Stimulated activated CD4-positive, alpha-beta T cell treated with anti-CD3 and anti-CD28 coated beads, Interleukin-1b, Interleukin-23, amount 100 ng/mL, for 1 hour (primary cell): Measurements from ENCODE around the gene CCDC138.

Experiments used
- DNase-seq, 2 donors: peaks; one replicate each; pipeline ENCODE4 v3.0.0-alpha.2; 2020; ENCODE audit warnings: low read depth in 2 of 2

CCDC138 gene

DNA sequence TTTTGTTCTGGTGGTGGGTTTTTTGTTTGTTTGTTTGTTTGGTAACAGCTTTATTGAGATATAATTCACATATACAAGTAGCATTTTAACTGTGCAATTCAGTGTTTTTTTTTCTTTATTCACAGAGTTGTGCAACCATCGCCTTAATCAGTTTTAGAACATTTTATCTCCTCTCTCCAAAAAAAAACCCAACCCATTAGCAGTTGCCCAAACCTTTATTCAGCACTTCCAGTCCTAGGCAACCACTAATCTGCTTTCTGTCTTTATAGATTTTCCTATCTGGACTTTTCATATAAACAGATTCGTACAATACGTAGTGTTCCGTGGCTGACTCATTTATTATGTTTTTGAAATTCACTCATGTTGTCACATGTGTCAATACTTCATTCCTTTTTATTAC is 38.7 kb downstream of the CCDC138 start:
- no peak for DNase-seq

DNA sequence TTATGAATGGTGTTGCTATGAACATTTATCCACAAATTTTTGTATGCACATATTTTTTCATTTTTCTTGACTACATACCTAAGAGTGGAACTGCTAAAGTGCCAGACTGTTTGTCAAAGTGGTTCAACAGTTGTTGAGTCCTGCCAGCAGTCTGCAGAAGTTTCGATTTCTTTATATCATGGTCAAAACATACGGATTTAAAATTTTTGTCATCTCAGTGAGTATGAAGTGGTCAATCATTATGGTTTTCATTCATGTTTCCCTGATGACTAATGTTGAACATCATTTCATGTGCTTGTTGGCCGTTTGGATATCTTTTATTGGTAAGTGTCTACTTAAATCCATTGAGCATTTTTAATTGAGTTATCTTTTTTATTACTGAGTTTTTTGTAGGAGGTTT is 39.2 kb downstream of the CCDC138 start:
- no peak for DNase-seq

DNA sequence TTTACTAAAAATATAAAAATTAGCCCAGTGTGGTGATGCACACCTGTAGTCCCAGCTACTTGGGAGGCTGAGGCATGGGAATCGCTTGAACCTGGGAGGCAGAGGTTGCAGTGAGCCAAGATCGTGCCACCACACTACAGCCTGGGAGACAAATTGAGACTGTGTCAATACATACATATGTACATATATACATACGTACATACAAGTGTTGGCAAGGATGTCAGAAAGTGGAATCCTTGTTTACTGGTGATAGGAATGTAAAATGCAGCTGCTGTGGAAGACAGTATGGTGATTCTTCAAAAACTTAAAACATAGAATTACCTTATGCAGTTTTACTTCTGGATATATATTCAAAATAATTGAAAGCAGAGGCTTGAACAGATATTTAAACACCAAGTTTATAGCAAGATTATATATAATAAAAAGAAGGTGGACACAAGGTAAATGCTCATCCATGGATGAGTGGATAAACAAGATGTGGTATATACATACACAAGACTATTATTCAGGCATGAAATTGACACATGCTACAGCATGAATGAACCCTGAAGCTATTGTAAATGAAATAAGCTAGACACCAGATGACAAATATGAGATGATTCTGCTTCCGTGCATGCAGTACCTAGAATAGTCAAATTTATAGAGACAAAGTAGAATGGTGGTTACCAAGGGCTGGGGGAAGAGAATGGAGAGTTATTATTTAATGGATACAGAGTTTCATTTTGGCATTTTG is 43.2 kb downstream of the CCDC138 start:
- no peak for DNase-seq

DNA sequence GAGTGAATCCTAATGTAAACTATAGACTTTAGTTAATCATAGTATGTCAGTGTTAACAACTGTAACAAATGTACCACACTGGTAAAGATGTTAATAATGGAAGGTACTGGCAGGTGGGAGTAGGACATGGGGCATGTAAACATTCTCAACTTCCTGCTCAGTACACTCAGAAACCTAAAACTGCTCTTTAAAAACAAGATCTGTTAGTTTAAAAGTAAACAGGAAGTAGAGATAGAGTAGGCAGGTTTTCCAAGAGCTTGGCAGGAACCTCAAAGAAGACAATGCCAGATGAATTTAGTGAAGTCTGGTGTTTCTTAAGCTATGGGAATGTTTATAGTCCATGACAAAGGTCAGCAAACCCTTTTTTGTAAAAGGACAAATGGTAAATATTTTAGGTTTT is 46.6 kb downstream of the CCDC138 start:
- DNase-seq: no peak

DNA sequence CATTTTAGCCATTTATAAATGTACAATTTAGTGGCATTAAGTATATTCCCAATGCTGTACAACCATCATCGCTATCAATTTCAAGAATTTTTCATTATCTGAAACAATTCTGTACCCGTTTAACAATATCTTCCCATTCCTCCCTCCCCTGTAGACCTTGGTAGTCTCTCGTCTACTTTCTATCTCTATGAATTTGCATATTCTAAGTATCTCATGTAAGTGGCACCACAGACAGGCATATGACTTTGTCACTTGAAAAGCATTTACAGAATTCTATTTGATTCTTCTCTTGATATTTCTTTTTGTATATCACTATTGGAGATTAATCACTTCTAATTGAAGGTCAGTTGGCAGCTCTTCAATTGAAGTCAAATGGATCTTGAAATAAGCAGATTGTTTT is 48.0 kb downstream of the CCDC138 start:
- DNase-seq: no peak

DNA sequence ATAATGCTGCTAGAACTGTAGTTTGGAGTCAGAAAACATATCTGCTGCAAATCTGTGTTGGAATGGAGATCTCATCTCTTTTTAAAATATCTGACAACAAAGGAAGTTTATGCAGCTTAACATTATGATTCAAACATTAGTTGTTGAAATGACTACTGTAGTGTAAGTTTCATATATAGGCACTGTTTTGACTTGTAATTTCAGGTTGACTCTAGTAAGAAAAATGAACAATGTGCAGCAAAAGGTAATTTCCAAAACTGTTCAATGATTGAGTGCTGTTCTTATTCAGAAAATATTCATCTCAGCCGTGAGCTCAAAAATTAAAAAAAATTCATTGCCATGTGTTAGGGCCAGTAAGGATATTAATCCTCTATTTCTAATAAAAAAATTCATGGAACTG is 48.5 kb downstream of the CCDC138 start:
- no peak for DNase-seq

DNA sequence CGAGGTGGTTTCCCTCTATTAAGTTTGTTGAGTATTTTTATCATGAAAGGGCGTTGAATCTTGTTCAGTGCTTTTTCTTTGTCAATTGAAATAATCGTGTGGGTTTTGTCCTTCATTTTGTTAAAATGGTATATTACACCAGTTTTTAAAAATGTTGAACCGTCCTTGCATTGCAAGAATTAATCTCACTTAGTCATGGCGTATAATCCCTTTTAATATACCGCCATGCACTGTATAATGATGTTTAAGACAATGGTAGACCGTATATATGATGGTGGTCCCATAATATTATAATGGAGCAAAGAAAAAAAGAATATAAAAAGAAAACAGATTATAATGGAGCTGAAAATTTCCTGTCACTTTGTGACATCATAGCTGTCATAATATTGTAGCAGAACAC is 50.6 kb downstream of the CCDC138 start:
- DNase-seq: no peak

DNA sequence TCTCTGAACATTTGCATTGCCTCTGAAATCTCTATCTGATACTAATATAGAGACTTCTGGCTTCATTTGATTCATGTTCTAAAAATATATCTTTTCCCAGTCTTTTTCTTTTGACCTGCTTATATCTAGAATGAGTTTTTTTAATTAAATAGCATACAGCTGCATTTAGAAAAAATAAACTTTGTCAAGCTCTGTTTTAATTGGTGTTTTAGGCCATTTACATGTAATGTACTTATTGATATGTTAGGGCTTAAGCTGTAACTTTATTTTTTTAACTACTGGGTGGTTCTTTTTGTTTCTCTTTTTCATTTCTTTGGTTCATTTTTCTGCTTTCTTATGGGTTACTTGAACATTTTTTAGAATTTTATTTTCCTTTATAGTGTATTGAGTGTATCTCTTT is 54.9 kb downstream of the CCDC138 start:
- DNase-seq: no peak

DNA sequence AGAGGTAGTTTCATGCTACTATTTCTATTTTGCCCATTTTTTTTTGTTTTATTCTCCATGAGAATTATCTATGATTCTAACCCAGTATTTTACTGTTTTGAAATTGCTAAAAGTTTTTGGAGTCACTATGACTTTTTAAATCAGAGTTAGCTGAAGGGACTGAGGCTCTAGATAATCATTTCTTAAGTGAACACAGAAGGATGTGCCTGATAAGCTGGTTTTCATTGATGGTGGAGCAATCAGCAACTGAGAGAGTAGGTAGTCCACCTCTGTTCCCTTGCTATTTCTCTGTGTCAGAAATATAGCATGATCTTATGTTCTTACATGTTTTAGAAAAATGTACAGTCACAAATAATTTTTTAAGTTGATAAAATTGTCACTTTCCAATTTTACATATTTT is 59.4 kb downstream of the CCDC138 start:
- no peak for DNase-seq

DNA sequence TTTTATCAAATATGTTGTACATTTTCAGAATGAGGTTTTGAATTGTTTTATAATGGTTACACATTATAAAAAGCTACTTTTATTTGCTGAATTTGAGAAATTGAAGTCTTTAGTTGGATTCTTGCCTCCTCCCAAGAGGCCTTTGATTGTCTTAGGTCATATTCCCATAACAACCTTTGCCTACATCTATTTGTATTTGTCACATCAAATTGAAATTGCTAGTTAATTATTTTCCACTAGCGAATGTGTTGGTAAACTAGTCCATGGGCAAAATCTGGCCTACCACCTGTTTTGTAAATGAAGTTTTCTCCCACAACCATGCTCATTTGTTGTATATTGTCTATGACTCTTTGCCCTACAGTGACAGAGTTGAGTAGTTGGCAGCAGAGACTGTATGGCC is 60.4 kb downstream of the CCDC138 start:
- DNase-seq: no peak

DNA sequence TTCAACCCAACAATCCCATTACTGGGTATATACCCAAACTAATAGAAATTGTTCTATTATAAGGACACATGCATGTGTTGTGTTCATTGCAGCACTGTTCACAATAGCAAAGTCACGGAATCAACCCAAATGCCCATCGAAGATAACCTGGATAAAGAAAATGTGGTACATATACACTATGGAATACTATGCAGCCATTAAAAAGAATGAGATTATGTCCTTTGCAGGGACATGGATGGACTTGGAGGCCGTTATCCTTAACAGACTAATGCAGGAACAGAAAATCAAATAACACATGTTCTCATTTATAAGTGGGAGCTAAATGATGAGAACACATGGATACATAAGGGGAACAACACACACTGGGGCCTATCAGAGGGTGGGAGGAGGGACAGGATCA is 65.8 kb downstream of the CCDC138 start:
- no peak for DNase-seq

DNA sequence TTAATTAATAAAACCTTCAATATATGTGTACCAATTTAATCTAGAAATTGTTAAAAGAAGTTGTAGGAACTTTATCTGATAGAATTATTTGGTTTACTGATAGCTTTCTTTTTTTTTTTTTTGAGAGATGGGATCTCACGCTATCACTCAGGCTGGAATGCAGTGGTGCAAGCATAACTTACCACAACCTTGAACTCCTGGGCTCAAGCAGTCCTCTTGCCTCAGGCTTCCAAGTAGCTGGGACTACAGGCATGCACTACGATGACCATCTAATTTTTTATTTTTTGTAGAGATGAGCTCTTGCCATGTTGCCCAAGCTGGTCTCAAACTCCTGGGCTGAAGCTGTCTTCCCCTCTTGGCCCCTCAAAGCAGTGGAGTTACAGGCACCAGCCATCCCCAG is 66.8 kb downstream of the CCDC138 start:
- no peak for DNase-seq

DNA sequence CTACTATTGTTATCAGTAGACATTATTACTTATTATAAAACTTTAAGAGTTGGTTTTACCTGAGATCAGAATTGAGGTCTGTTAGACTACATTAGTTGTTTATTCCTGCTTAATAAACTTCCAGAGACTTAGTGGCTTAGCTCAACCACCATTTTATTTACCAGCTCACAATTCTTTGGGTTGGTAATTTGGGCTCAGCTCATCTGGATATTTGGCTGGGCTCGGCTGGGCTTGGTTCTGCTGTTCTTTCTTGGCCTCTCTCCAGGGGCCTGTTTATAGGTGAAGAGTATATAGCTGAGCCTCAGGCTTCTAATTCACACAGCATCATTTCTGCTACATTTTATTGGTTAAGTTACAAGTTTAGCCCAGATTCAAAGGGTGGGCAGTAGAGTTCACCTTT is 67.9 kb downstream of the CCDC138 start:
- DNase-seq: no peak

DNA sequence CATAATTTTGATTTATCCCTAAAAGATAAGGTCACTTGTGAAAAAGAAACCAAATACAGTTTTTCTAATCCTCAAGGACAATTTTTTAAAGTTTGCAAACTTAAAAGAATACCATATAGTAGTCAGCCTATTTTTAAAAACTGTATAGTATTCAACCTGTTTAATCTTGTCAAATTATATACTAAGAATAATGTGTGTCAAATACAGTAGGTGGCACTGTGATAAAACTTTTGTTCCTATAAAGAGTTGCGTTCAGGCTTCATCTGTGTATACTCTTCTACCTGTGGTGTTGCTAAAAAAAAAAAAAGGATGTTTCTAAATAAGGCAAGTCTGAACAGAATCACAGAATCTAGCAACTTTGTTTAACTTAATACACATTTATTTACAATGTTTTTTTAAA is 68.6 kb downstream of the CCDC138 start:
- DNase-seq: no peak

DNA sequence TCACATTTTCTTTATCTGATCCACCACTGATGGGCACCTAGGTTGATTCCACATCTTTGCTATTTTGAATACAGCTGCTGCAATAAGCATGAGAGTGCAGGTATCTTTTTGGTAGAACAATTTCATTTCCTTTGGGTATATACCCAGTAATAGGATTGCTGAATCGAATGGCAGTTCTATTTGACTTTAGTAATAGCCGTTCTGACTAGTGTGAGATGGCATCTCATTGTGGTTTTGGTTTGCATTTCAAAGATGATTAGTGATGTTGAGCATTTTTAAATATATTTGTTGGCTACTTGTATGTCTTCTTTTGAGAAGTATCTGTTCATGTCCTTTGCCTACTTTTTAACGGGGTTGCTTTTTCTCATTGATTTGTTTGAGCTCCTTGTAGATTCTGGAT is 72.3 kb downstream of the CCDC138 start:
- no peak for DNase-seq

DNA sequence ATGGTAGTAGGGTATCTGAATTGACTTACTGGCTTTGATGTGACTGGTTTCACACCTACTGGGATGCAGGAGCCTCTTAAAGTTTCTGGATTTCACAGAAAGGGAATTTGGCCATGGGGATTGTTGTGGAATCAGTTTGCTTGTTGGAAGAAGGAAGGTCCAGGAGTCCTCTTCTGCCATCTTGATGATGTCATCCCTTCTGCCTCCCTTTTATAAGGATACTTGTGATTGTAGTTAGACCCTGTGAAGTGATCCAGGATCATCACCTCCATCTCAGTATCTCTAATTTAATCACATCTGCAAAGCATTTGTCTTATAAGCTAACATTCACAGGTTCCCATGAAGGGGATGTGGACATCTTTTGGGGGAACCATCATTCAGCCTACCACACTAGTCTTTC is 79.5 kb downstream of the CCDC138 start:
- no peak for DNase-seq

DNA sequence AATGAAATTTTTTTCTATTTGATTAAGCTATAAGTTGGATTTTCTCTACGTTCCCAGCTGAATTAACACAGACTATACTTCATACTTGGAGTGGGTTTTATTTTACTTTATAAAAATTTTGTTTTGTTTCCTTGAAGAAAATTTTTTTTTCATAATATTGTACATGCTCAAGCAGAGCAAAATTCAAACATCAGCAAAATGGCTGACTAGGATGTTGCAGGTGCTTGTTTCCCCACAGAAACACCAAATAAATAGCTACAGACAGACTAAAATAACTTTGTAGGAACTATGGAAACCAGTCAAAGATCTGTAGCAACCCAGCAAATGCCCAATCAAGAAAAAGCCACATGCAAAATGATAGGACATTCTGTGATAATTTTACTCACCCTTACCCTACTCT is 82.3 kb downstream of the CCDC138 start:
- DNase-seq: no peak

DNA sequence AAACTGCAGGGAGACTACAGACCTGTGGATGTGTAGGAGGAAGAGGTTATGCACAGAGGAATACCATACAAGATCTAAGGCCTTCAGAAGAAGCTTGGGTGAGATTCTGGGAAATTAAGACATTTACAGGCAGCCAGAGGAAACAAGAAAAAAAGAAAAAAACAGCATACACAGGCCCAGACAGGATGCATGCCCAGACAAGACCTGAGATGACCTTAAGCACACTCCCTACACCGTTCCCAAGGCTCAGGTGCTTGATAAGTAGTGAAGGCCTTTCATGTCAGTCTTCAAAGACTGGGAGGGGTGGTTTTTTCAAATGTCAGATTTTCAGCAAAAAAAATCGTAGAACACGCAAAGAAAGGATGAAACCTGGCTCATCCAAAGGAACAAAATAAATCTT is 83.0 kb downstream of the CCDC138 start:
- no peak for DNase-seq

DNA sequence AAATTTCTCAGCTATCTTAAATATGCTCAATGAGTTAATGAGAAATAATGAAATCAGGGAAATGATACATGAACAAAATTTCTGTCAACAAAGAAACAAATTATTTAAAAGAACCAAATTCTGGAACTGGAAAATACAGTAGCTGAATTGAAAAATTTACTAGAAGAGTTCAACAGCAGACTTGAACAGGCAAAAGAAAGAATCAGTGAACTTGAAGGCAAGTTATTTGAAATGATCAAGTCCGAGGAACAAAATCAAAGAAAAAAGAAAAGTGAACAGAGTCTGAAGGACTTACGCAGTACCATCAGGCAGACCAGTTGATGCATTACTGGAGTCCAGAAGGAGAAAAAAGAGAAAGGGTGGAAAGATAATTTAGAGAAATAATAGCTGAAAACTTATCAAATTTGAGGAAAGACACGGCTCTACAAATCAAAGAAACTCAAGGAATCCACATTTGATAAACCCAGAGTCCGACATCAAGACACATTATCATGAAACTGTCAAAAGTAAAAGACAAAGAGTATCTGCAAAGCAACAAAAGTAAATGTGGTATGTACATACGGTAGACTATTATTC is 83.6 kb downstream of the CCDC138 start:
- no peak for DNase-seq

DNA sequence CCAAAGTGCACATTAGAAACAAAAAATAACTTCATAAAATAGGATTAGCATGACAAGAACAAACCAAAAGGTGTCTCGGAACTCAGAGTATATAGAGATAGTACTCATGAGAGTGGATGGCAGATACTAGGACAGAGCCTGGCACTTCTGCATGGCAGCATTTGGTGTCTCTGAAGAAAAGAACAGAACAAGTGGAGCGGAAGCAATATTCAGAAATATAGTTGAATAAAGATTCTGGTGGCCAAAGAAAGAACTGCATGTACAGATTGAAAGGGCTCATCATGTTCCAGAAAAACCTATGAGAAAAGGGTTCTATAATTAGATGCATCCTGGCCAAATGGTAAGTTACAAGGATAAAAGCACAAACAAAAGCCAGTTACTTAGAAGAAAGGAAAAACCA is 90.9 kb downstream of the CCDC138 start:
- no peak for DNase-seq

DNA sequence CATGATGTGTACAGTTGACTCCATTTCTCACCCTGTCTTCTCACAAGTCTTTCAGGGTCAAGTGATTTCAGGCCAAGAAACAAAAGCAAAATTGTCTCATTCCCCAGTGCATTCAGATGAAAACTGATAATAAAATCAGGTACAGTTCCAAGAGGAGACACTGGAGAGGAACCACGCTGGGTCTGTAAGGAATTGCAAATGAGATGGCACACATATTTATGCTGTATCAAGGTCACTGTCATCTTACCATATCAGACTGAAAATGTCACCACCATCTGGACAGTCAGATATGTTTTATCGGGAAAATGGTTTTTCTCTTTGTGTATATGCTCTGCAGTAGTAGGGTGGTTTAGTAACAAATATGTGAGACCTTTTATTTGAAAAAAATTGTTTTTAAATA is 91.7 kb downstream of the CCDC138 start:
- no peak for DNase-seq

DNA sequence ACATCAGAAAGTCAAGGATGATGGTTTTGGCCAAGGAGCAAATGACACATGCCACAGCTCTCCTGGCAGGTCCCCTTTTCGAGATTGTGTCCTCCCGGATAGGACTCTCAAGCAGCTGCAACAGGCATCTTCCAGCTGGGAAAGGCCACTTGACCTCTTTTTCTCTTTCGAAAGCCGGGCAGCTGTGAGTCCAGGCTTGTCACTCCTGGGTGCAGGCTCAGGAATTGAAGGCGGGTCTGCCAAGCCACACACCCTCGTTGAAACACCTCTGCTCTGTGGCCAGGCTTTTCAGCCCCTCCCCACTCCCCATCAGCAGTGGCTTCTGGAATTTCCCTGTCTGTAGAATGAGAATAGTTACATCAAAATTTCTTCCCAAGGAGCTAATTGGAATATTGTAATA is 98.0 kb downstream of the CCDC138 start:
- no peak for DNase-seq

DNA sequence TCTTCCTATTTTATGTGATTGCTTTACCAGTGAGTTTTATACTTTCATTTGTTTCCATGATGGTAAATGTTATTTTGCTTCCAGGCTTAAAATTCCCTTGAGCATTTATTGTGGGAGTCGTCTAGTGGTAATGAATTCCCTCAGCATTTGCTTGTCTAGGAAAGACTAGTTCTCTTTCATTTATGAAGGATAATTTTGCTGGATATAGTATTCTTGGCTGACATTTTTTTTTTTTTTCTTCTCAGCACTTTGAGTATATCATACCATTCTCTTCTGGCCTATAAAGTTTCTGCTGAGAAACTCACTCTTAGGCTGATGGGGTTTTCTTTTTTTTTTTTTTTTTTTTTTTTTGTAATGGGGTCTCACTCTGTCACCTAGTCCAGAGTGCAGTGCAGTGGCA is 103.3 kb downstream of the CCDC138 start:
- no peak for DNase-seq

DNA sequence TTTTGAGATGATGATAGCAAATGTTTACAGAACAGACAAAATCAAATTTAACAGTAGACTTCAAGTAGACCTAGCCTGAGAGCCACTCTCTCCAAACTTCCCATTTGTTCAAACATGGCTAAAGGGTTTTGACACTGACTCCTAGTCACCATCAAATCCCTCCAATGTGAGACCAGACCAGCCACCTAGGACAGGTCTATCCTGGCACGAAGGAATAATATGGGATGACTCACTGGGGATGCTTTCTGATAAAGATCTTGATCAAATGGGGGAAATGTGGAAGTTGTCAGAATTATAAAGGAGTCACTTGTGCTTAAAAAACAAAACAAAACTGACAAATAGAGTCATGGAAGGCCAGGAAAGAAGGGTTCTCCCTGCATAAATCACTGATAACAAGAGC is 106.7 kb downstream of the CCDC138 start:
- no peak for DNase-seq
